Trophoblast cell (in vitro differentiated cells and primary cell): ENCODE measurements around the gene GCLM.

Experiments
- DNase-seq, 2 donors: peaks; one replicate each; pipeline ENCODE4 v3.0.0-alpha.2; 2016
- H2AFZ ChIP-seq: 2 replicates; pipeline ENCODE4 v1.6.1; 2013; ENCODE audit warnings: low read length, moderate library complexity, mild to moderate bottlenecking; ENCODE audit not compliant: insufficient read depth, poor library complexity
- H2AK5ac ChIP-seq: 2 replicates; pipeline ENCODE4 v1.6.1; 2013; ENCODE audit warnings: mild to moderate bottlenecking, low read length
- H2BK120ac ChIP-seq: 2 replicates; pipeline ENCODE4 v1.6.1; 2013; ENCODE audit warnings: low read length, mild to moderate bottlenecking, moderate library complexity; ENCODE audit not compliant: insufficient read depth, poor library complexity
- H2BK12ac ChIP-seq: 2 replicates; pipeline ENCODE4 v1.6.1; 2013; ENCODE audit warnings: mild to moderate bottlenecking, low read length, moderate library complexity
- H2BK5ac ChIP-seq: 2 replicates; pipeline ENCODE4 v1.6.1; 2013; ENCODE audit warnings: low read length, low read depth, moderate library complexity, mild to moderate bottlenecking; ENCODE audit not compliant: poor library complexity
- H3K14ac ChIP-seq: 2 replicates; pipeline ENCODE4 v1.6.1; 2013; ENCODE audit warnings: mild to moderate bottlenecking, low read length
- H3K18ac ChIP-seq: 2 replicates; pipeline ENCODE4 v1.6.1; 2013; ENCODE audit warnings: mild to moderate bottlenecking, low read length
- H3K23ac ChIP-seq: 2 replicates; pipeline ENCODE4 v1.6.1; 2013; ENCODE audit warnings: low read length
- H3K27ac ChIP-seq: 2 replicates; pipeline ENCODE4 v1.5.1; 2013; ENCODE audit warnings: low read depth, mild to moderate bottlenecking, inconsistent platforms, low read length, moderate library complexity
- H3K27me3 ChIP-seq: 2 replicates; pipeline ENCODE4 v1.6.1; 2013; ENCODE audit warnings: inconsistent platforms, mild to moderate bottlenecking, low read length, moderate library complexity; ENCODE audit not compliant: insufficient read depth
- H3K36me3 ChIP-seq, 2 experiments: 1 replicate in 1 of 2; 2 replicates in 1 of 2; pipeline ENCODE4 v1.6.1; 2013; ENCODE audit warnings: low read length in 2 of 2, mild to moderate bottlenecking in 2 of 2, moderate library complexity in 1 of 2; ENCODE audit not compliant: insufficient read depth in 2 of 2, control insufficient read depth in 1 of 2
- H3K4ac ChIP-seq: 2 replicates; pipeline ENCODE4 v1.6.1; 2013; ENCODE audit warnings: low read depth, mild to moderate bottlenecking, low read length, moderate library complexity
- H3K4me1 ChIP-seq, 2 experiments: 1 replicate in 1 of 2; 2 replicates in 1 of 2; pipeline ENCODE4 v1.6.1; 2013; ENCODE audit warnings: low read length in 2 of 2, mild to moderate bottlenecking in 2 of 2, moderate library complexity in 1 of 2; ENCODE audit not compliant: insufficient read depth in 2 of 2, control insufficient read depth in 1 of 2
- H3K4me2 ChIP-seq: 2 replicates; pipeline ENCODE4 v1.6.1; 2013; ENCODE audit warnings: inconsistent platforms, mild to moderate bottlenecking, low read length, moderate library complexity
- H3K4me3 ChIP-seq: 2 replicates; pipeline ENCODE4 v1.5.1; 2013; ENCODE audit warnings: mild to moderate bottlenecking, low read depth, low read length, inconsistent platforms
- H3K79me1 ChIP-seq: one replicate; pipeline ENCODE4 v1.6.1; 2013; ENCODE audit warnings: low read length
- H3K79me2 ChIP-seq: 2 replicates; pipeline ENCODE4 v1.6.1; 2013; ENCODE audit warnings: low read length, mild to moderate bottlenecking; ENCODE audit not compliant: control insufficient read depth, insufficient read depth, poor library complexity
- H3K9ac ChIP-seq: 2 replicates; pipeline ENCODE4 v1.6.1; 2013; ENCODE audit warnings: mild to moderate bottlenecking, low read length
- H3K9me3 ChIP-seq: 2 replicates; pipeline ENCODE4 v1.6.1; 2013; ENCODE audit warnings: low read depth, mild to moderate bottlenecking, control low read depth, inconsistent platforms, low read length; ENCODE audit not compliant: insufficient read depth
- H4K12ac ChIP-seq: 2 replicates; pipeline ENCODE4 v1.6.1; 2013; ENCODE audit warnings: low read depth, mild to moderate bottlenecking, low read length, moderate library complexity
- H4K8ac ChIP-seq: 2 replicates; pipeline ENCODE4 v1.6.1; 2013; ENCODE audit warnings: low read depth, mild to moderate bottlenecking, low read length, moderate library complexity
- H4K91ac ChIP-seq: one replicate; pipeline ENCODE4 v1.6.1; 2013; ENCODE audit warnings: low read depth, mild to moderate bottlenecking, low read length, moderate library complexity
- WGBS: extraction: QIAGEN DNeasy Blood & Tissue Kit; methylation state at CpG from one replicate; pipeline ENCODE4 v1.1.7; 2013; ENCODE audit warnings: missing lambda C conversion rate; ENCODE audit not compliant: insufficient read length, insufficient coverage; ENCODE audit errors: extremely low coverage; 5-methylcytosine and 5-hydroxymethylcytosine counted together

GCLM gene

DNA sequence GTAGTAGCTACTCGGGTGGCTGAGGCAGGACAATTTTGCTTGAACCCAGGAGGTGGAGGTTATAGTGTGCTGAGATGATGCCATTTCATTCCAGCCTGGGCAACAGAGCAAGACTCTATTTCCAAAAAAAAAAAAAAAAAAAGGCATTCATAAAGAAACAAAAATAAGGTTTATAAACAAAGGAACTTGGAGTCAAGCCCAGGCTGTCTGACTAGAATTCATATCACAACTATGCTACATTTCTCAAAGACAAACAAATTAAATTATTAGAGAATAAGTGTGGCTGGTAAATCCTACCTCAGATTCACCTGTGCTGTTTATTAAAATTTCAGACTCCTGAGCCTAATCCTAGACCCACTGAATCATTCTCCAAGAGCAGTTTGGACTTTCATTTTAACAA lies 4.2 kb downstream of the GCLM start:
- Histone ChIP-seq H3K79me1 (peaks cover 9% of the 10 kb centered on the region), H4K91ac (no peak overlapping the region), H3K18ac (no peak overlapping the region), H3K4me3 (no peak overlapping the region), H3K4me1 (peaks cover 0 to 2% of the 10 kb centered on the region in 2 experiments), H3K4ac (peak overlapping the region; percentile 98), H3K4me2 (no peak overlapping the region), H2BK120ac (no peak overlapping the region), H3K36me3 (no peaks in the 10 kb centered on the region), H2BK5ac (no peak overlapping the region), H3K27ac (no peak overlapping the region), H2AK5ac (no peak overlapping the region), H3K79me2 (peaks cover 11% of the 10 kb centered on the region), H3K9me3 (no peaks in the 10 kb centered on the region), H3K27me3 (no peaks in the 10 kb centered on the region), H2AFZ (no peak overlapping the region), H4K8ac (no peak overlapping the region), H3K14ac (no peak overlapping the region), H4K12ac (no peak overlapping the region), H3K23ac (no peak overlapping the region), H3K9ac (no peak overlapping the region), H2BK12ac (no peak overlapping the region)
- DNase-seq = no peak
- no CpG with 5 or more reads among the region's 1 CpG for WGBS

DNA sequence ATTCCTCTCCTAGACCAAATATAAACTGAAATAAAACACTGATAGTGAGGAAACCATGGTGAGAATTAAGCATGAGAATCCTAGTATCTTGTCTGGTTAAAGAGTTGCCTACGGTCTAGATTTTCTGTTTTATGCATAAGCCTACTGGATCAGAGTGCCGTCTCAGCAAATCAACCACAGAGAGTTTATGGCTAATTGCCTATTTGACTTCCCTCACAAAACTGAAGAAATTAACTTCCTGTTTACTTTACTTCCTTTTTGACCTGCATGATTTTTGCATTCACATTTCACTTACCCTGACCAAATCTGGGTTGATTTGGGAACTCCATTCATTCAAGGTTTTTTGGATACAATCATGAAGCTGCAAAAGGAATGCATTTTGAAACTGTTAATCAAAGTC lies 5.0 kb downstream of the GCLM start:
- H3K79me1 ChIP-seq = peaks cover 7% of the 10 kb centered on the region
- peaks cover 0 to 2% of the 10 kb centered on the region in 2 experiments for H3K4me1 ChIP-seq
- H3K9ac ChIP-seq = no peak overlapping the region
- H4K12ac ChIP-seq = no peak overlapping the region
- H3K23ac ChIP-seq = no peak overlapping the region
- no peak overlapping the region for H2BK12ac ChIP-seq
- H2BK120ac ChIP-seq = no peak overlapping the region
- no peaks in the 10 kb centered on the region for H3K36me3 ChIP-seq
- H2AFZ ChIP-seq = no peak overlapping the region
- no peak overlapping the region for H3K18ac ChIP-seq
- no peak overlapping the region for H3K27ac ChIP-seq
- no peak overlapping the region for H2AK5ac ChIP-seq
- no peak overlapping the region for H3K4me2 ChIP-seq
- H3K4me3 ChIP-seq = no peak overlapping the region
- no peaks in the 10 kb centered on the region for H3K27me3 ChIP-seq
- no peak for DNase-seq
- H2BK5ac ChIP-seq = no peak overlapping the region
- no peak overlapping the region for H3K14ac ChIP-seq
- H3K79me2 ChIP-seq = peaks cover 11% of the 10 kb centered on the region
- no peak overlapping the region for H3K4ac ChIP-seq
- H4K91ac ChIP-seq = no peak overlapping the region
- no CpG with 5 or more reads among the region's 2 CpGs for WGBS
- H4K8ac ChIP-seq = no peak overlapping the region
- H3K9me3 ChIP-seq = no peaks in the 10 kb centered on the region

DNA sequence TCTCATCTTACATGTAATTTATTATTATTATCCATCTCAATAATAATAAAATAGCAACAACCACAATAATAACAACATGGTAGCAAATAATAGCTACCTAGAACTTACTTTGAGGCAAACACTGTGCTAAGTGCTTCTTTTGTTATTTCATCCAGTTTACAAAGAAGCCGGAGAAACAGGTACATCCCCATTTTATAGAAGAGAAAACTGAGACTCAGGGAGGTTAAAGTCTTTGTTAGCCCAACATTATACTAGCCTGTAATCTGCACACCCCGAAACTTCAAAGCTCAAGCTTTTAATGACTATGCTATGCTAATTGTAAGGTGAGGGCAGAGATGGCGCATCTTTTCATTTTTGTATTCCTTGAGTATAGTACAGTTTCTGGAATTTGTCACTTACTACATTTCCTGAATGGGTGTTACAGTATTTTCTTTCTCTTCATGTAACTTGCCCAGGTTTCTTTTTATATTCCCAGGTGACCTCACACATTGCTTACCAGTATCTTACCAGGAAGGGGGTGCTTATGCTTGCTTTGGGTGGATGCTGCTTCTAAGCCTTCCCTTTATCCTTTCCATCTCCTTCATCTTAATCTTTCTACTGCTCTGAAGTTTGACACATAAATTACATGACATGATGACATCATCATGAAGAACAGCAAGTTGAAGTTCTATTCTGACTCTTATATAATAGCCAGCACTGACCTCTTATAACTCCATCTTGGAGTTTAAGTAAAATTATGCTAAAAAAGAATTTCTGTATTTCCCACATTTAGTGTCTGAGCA lies 8.3 kb downstream of the GCLM start:
- Histone ChIP-seq H3K79me2 (peaks cover 3% of the 10 kb centered on the region), H4K91ac (no peak overlapping the region), H3K27me3 (no peaks in the 10 kb centered on the region), H2AFZ (no peak overlapping the region), H2BK120ac (no peak overlapping the region), H3K23ac (no peak overlapping the region), H4K8ac (no peak overlapping the region), H3K27ac (no peak overlapping the region), H3K9ac (no peak overlapping the region), H3K79me1 (no peaks in the 10 kb centered on the region), H3K9me3 (no peaks in the 10 kb centered on the region), H4K12ac (no peak overlapping the region), H3K4me2 (no peak overlapping the region), H3K18ac (no peak overlapping the region), H2BK12ac (no peak overlapping the region), H3K4me3 (no peak overlapping the region), H3K14ac (no peak overlapping the region), H2AK5ac (no peak overlapping the region), H2BK5ac (no peak overlapping the region), H3K4ac (no peak overlapping the region), H3K4me1 (no peaks in the 10 kb centered on the region), H3K36me3 (peaks cover 3 to 9% of the 10 kb centered on the region in 2 experiments)
- DNase-seq = no peak
- no CpG with 5 or more reads among the region's 3 CpGs for WGBS

DNA sequence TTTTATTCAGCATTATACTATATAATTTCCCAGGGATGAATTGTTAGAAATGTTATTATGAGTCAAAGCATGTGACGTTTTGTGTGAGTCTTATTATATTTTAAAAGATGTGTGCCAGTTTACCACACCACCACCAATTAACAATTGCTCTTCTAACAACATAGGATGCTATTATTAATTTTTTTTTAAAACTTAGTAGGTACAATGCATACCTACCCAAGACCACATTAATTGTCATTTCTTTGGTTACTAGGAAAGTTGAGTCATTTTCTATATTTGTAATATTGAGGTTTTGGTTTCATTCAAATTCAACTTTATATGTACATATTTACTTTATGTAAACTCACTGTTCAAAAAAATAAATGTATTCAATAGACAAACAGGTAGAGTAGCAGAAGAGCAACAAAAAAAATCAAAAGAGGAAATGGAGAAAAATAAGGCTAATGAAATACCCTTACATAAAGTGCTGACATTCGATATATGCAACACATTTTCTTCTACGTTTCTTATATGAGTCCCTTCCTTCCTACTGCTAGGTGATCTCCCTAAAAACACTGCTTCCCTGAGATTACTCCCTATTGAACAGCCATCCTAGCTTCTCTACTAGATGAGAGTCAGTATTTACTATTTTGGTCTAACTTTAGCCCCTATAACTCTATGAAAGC lies 9.6 kb downstream of the GCLM start:
- Histone ChIP-seq H3K79me2 (no peaks in the 10 kb centered on the region), H2AFZ (no peak overlapping the region), H3K9ac (no peak overlapping the region), H3K4ac (no peak overlapping the region), H3K4me2 (no peak overlapping the region), H3K9me3 (no peaks in the 10 kb centered on the region), H4K91ac (no peak overlapping the region), H3K36me3 (peaks cover 3 to 9% of the 10 kb centered on the region in 2 experiments), H4K12ac (no peak overlapping the region), H3K79me1 (no peaks in the 10 kb centered on the region), H2BK12ac (no peak overlapping the region), H3K27ac (no peak overlapping the region), H2BK120ac (no peak overlapping the region), H3K27me3 (no peaks in the 10 kb centered on the region), H3K4me3 (no peak overlapping the region), H4K8ac (no peak overlapping the region), H2AK5ac (no peak overlapping the region), H3K4me1 (no peaks in the 10 kb centered on the region), H3K18ac (no peak overlapping the region), H3K23ac (no peak overlapping the region), H3K14ac (no peak overlapping the region), H2BK5ac (no peak overlapping the region)
- WGBS = no CpG with 5 or more reads among the region's 3 CpGs
- DNase-seq = no peak
